Liver (tissue), 3 donors: Measurements from ENCODE around the gene KCNG1.

Source experiments
- EGR1 ChIP-seq, 2 donors: IDR thresholded peaks; 2 replicates each; pipeline ENCODE4 v1.6.1; 2016 to 2018; ENCODE audit warnings: antibody characterized with exemption in 2 of 2, low read depth in 2 of 2
- RAD21 ChIP-seq, 2 donors: IDR thresholded peaks; 2 replicates each; pipeline ENCODE4 v1.6.1; 2016; ENCODE audit warnings: antibody characterized with exemption in 2 of 2, mild to moderate bottlenecking in 2 of 2
- REST ChIP-seq: IDR thresholded peaks from 2 replicates; pipeline ENCODE4 v1.6.1; 2016; ENCODE audit warnings: antibody characterized with exemption, mild to moderate bottlenecking
- SP1 ChIP-seq: IDR thresholded peaks from 2 replicates; pipeline ENCODE4 v1.6.1; 2018; ENCODE audit warnings: antibody characterized with exemption, mild to moderate bottlenecking
- TAF1 ChIP-seq: conservative IDR thresholded peaks from 2 replicates; pipeline ENCODE4 v1.6.1; 2016; ENCODE audit warnings: antibody characterized with exemption, mild to moderate bottlenecking
- TF ChIP-seq, protein P1 (sequence below): fragments of 150-350 bp; IDR thresholded peaks from 2 replicates; pipeline ENCODE4 v1.5.1; 2017; ENCODE audit warnings: improper control_type of control experiment, low read depth, low read length; ENCODE audit not compliant: missing input control
- donor health status: healthy.
- donor health status: healthy.

- TF ChIP-seq, protein P1, sequence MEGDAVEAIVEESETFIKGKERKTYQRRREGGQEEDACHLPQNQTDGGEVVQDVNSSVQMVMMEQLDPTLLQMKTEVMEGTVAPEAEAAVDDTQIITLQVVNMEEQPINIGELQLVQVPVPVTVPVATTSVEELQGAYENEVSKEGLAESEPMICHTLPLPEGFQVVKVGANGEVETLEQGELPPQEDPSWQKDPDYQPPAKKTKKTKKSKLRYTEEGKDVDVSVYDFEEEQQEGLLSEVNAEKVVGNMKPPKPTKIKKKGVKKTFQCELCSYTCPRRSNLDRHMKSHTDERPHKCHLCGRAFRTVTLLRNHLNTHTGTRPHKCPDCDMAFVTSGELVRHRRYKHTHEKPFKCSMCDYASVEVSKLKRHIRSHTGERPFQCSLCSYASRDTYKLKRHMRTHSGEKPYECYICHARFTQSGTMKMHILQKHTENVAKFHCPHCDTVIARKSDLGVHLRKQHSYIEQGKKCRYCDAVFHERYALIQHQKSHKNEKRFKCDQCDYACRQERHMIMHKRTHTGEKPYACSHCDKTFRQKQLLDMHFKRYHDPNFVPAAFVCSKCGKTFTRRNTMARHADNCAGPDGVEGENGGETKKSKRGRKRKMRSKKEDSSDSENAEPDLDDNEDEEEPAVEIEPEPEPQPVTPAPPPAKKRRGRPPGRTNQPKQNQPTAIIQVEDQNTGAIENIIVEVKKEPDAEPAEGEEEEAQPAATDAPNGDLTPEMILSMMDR, result no peak
- no peak for TF ChIP-seq SP1
- no peak for TF ChIP-seq REST
- no peak for TF ChIP-seq RAD21 (IDR thresholded peaks at IDR 0.05)
- no peak for TF ChIP-seq TAF1
- TF ChIP-seq EGR1 (IDR thresholded peaks at IDR 0.05; ENCODE audit: low read depth in 2 of 2), result no peak
Measured at GRCh38 chr20:51026269-51026668, 3.4 kb upstream of the KCNG1 start.
